Vagina (tissue), 2 donors: ENCODE results near the gene NIPA2.

Experiments
- CTCF ChIP-seq, 3 experiments: fragments of 450-650 bp in 2 of 3; fragments of 200-600 bp in 1 of 3; sonication (generic) in 1 of 3; IDR thresholded peaks; one replicate each; pipeline ENCODE4 v1.5.1; 2017 to 2019; ENCODE audit warnings: antibody characterized with exemption in 3 of 3, mild to moderate bottlenecking in 2 of 3, moderate library complexity in 2 of 3
- POLR2A ChIP-seq, 2 donors: fragments of 450-650 bp; IDR thresholded peaks; one replicate each; pipeline ENCODE4 v1.6.1; 2017; ENCODE audit warnings: antibody characterized with exemption in 2 of 2, mild to moderate bottlenecking in 2 of 2, moderate library complexity in 2 of 2
- POLR2AphosphoS5 ChIP-seq, 2 donors: sonication (generic); formaldehyde crosslinking; IDR thresholded peaks; one replicate each; pipeline ENCODE4 v1.9.0; 2017; ENCODE audit warnings: antibody characterized with exemption in 2 of 2, mild to moderate bottlenecking in 2 of 2, low read depth in 1 of 2; ENCODE audit not compliant: insufficient read depth in 1 of 2

GRCh38 chr15:22856659-22857058 lies 18.2 kb downstream of the NIPA2 start:
- no peak for TF ChIP-seq CTCF (IDR thresholded peaks at IDR 0.05)
- no peak for TF ChIP-seq POLR2AphosphoS5 (IDR thresholded peaks at IDR 0.05; ENCODE audit: insufficient read depth in 1 of 2, low read depth in 1 of 2)
- TF ChIP-seq POLR2A (IDR thresholded peaks at IDR 0.05) = no peak
